GM21367 (cell line): Measurements from ENCODE around the gene TMC1.
A peak's percentile ranks its signal among the peaks of the same experiment; 100 is the strongest.

Experiments used
- ATAC-seq: cut with Tn5 transposase; IDR thresholded peaks from one replicate; pipeline ENCODE4 v1.9.1; 2021; ENCODE audit not compliant: unreplicated experiment

The TMC1 gene

GRCh38 chr9:72600671-72601070, 79.3 kb downstream of the TMC1 start:
- no peak for ATAC-seq

GRCh38 chr9:72601615-72602014, 80.2 kb downstream of the TMC1 start:
- ATAC-seq = no peak

- ATAC-seq = no peak
Measured at GRCh38 chr9:72612449-72612848, 91.0 kb downstream of the TMC1 start.

GRCh38 chr9:72614067-72614466, 92.7 kb downstream of the TMC1 start:
- ATAC-seq = no peak

- no peak for ATAC-seq
Measured at GRCh38 chr9:72615931-72616330, 94.5 kb downstream of the TMC1 start.

- ATAC-seq = no peak
Measured at GRCh38 chr9:72618811-72619210, 97.4 kb downstream of the TMC1 start.

GRCh38 chr9:72622186-72622585, 100.8 kb downstream of the TMC1 start:
- no peak for ATAC-seq

- no peak for ATAC-seq
Measured at GRCh38 chr9:72623156-72623555, 101.7 kb downstream of the TMC1 start.

- no peak for ATAC-seq
Measured at GRCh38 chr9:72627147-72627546, 105.7 kb downstream of the TMC1 start.

- no peak for ATAC-seq
Measured at GRCh38 chr9:72627956-72628540, 106.6 kb downstream of the TMC1 start.

- ATAC-seq = no peak
Measured at GRCh38 chr9:72633966-72634365, 112.6 kb downstream of the TMC1 start.

- peak; percentile 93 for ATAC-seq
Measured at GRCh38 chr9:72635197-72635596, 113.8 kb downstream of the TMC1 start.

- no peak for ATAC-seq
Measured at GRCh38 chr9:72636621-72637020, 115.2 kb downstream of the TMC1 start.

GRCh38 chr9:72643651-72644050, 122.2 kb downstream of the TMC1 start:
- no peak for ATAC-seq

GRCh38 chr9:72646061-72646460, 124.7 kb downstream of the TMC1 start:
- ATAC-seq = no peak

GRCh38 chr9:72648324-72649126, 127.1 kb downstream of the TMC1 start:
- ATAC-seq = no peak

- ATAC-seq = no peak
Measured at GRCh38 chr9:72649127-72649442, 127.7 kb downstream of the TMC1 start.

GRCh38 chr9:72650206-72650605, 128.8 kb downstream of the TMC1 start:
- no peak for ATAC-seq

GRCh38 chr9:72656021-72656420, 134.6 kb downstream of the TMC1 start:
- ATAC-seq = no peak

GRCh38 chr9:72657023-72657422, 135.6 kb downstream of the TMC1 start:
- no peak for ATAC-seq

- ATAC-seq = no peak
Measured at GRCh38 chr9:72658703-72659102, 137.3 kb downstream of the TMC1 start.

- no peak for ATAC-seq
Measured at GRCh38 chr9:72661401-72662135, 140.2 kb downstream of the TMC1 start.
